Suprapubic skin (tissue), 3 donors: ENCODE data around the gene SARM1.

Source experiments
- POLR2AphosphoS5 ChIP-seq, 3 donors: sonication (generic); formaldehyde crosslinking; IDR thresholded peaks; one replicate each; pipeline ENCODE4 v1.6.1; 2017; ENCODE audit warnings: antibody characterized with exemption in 3 of 3
- TF ChIP-seq, protein P1 (sequence below), 2 donors: fragments of 200-600 bp in 1 of 2; fragments of 450-650 bp in 1 of 2; sonication (generic) in 1 of 2; IDR thresholded peaks; one replicate each; pipeline ENCODE4 v1.5.1; 2016 to 2019; ENCODE audit warnings: antibody characterized with exemption in 2 of 2, mild to moderate bottlenecking in 1 of 2, moderate library complexity in 1 of 2

DNA sequence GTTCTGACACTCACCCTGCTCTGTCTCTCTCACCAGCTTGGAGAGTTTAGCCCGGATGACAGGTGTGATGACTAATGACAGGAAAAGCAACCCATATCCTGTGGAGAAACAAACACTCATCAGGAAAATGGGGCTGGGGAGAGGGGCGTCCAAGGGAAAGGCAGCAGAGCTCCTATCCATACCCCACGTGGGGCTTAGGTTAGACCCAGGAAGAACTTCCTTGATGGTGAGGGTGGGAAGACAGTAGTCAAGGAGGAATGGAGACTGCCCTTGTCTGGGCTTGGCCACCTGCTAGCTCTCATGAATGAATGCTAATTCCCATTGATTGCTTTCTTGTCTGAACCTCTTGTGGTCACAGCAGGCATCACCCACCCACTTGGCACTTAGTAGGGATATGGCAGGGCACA lies 30.7 kb downstream of the SARM1 start:
- TF ChIP-seq, protein P1, sequence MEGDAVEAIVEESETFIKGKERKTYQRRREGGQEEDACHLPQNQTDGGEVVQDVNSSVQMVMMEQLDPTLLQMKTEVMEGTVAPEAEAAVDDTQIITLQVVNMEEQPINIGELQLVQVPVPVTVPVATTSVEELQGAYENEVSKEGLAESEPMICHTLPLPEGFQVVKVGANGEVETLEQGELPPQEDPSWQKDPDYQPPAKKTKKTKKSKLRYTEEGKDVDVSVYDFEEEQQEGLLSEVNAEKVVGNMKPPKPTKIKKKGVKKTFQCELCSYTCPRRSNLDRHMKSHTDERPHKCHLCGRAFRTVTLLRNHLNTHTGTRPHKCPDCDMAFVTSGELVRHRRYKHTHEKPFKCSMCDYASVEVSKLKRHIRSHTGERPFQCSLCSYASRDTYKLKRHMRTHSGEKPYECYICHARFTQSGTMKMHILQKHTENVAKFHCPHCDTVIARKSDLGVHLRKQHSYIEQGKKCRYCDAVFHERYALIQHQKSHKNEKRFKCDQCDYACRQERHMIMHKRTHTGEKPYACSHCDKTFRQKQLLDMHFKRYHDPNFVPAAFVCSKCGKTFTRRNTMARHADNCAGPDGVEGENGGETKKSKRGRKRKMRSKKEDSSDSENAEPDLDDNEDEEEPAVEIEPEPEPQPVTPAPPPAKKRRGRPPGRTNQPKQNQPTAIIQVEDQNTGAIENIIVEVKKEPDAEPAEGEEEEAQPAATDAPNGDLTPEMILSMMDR (IDR thresholded peaks at IDR 0.05): no peak
- TF ChIP-seq POLR2AphosphoS5 (IDR thresholded peaks at IDR 0.05): no peak
